HG03457 (cell line): Measurements from ENCODE around the gene OPHN1.
"Not testable (repeated sequence)": the region's sequence is repeated elsewhere in the genome, so short reads cannot be mapped to it uniquely, and the experiment has no call there.

ENCODE experiments used
- ATAC-seq: cut with Tn5 transposase; IDR thresholded peaks from one replicate; pipeline ENCODE4 v1.9.1; 2021; ENCODE audit warnings: moderate number of reproducible peaks; ENCODE audit not compliant: unreplicated experiment

Gene OPHN1

DNA sequence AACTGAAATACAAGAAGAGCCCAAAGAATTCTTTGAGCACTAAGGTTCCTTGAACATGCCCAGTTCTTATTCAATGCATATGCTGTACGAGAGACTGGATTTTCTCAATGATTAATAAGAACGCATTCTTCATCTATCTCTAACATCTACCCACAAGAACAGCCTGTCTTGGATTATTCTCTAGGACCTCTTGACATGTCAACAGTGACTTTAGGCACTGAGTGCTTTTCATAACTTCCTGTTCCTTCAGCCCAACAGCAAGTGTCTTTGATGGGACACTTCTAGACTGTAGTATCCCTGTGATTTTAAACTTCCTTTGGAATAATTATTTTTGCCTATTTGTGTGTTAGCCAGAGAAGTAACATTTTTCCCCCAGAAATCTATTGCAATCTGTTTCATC lies 69.3 kb downstream of the OPHN1 start:
- no peak for ATAC-seq

GRCh38 chrX:68358679-68359078 lies 74.6 kb downstream of the OPHN1 start:
- no peak for ATAC-seq

DNA sequence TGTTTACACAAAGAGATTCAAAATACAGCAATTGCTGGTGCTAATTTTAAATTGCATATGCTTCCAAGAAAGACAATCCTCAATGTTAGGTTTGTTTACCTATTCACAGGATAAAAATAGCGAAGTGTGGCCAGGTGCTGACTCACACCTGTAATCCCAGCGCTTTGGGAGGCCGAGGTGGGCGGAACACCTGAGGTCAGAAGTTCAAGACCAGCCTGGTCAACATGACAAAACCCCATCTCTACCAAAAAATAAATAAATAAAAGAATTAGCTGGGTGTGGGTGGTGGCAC lies 77.7 kb downstream of the OPHN1 start:
- no peak for ATAC-seq

DNA sequence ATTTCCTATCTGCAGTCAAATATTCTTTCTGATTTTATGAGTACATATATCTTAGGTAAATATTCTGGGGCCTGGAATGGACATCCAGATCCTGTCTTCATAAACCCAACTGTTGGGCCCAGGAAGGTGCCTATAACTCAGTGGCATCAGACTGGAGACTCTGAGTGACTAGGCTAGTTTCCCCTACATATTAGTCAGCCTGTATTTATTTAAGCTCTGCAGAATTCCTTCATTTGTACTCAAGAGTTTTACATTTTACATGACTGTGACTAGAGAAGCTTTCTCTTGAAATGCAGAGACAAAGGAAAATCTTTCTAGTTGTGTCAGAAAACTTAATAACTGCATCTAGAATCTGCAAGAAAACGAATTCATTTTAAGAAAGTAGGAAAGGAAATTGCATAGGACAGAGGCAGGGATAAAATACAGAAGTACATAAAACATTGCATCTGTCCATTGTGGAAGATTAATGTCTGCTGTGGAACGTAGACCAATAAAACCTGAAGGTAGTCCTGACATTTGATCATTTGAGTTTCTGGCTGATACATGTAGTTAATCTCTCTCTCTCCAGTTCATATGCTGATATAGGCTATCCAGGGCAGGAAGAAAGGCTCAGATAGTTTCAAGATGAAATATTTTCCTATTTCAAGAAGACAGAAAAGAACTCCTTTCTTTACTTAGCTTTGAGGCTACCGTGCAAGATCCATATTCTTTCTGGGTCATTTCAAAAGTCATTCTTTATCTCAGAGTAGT lies 78.2 kb downstream of the OPHN1 start:
- ATAC-seq, result no peak

- no peak for ATAC-seq
Observed at GRCh38 chrX:68345025-68345424, 88.3 kb downstream of the OPHN1 start.

- no peak for ATAC-seq
Observed at GRCh38 chrX:68343551-68343950, 89.7 kb downstream of the OPHN1 start.

- no peak for ATAC-seq
Observed at GRCh38 chrX:68332201-68332731, 101.0 kb downstream of the OPHN1 start.

- ATAC-seq, result not testable (repeated sequence)
Observed at GRCh38 chrX:68326841-68327240, 106.5 kb downstream of the OPHN1 start.

DNA sequence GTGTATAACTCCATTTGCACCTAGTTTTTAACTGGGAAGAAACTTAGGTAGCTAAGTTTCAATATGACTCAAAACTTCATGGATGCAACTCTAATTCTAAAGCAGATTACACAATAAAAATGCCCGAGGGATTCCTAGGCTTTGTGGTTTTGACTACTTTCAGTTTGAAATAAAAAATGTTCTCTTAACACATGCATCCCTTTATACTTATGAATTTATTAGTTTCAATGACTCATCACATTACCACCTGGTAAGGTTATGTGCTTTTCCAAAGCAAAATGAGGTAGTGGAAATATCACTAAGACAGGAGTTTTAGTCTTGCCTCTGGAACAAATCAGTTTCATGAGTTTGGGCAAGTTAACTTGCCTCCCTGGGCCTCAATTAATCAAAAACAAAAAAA lies 125.5 kb downstream of the OPHN1 start:
- no peak for ATAC-seq

GRCh38 chrX:68304602-68305001 lies 128.7 kb downstream of the OPHN1 start:
- no peak for ATAC-seq

DNA sequence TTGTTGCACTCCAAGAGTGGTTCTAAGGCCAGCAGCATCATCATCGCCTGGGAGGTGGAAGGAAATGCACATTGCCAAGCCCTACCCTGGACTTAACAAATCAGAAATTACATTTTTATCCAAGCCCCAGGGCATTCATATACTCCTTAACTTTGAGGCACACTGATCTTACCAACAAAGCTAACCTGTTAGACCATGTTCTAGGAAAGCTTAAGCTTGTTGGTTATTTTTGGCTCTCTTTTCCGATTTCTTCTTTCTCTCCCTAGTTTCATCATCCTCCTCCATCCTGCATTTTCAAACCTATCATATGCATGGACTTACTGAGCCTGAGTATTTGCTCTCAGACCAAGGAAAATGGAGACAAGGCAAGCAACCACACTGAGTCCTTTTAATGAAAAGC lies 133.4 kb downstream of the OPHN1 start:
- ATAC-seq, result no peak

- ATAC-seq, result no peak
Observed at GRCh38 chrX:68292471-68292870, 140.8 kb downstream of the OPHN1 start.

DNA sequence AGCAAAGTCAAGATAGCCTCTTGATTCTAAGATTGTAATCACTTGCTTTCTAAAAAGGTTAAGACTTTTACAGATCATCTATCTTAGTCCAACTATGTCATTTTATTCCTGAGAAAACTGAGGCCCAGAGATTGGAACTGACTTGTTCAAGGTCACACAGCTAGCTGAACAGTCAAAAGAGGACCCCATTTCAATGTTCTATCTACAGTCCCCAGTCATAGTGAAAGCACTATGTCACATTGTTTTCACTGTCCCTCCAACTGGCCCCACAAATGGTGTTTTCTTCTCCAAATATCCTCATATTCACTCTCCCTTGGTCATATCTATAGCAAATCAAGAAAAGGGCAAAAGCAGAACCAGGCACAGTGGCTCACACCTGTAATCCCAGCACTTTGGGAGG lies 145.2 kb downstream of the OPHN1 start:
- ATAC-seq, result no peak

GRCh38 chrX:68287419-68287818 lies 145.9 kb downstream of the OPHN1 start:
- no peak for ATAC-seq

DNA sequence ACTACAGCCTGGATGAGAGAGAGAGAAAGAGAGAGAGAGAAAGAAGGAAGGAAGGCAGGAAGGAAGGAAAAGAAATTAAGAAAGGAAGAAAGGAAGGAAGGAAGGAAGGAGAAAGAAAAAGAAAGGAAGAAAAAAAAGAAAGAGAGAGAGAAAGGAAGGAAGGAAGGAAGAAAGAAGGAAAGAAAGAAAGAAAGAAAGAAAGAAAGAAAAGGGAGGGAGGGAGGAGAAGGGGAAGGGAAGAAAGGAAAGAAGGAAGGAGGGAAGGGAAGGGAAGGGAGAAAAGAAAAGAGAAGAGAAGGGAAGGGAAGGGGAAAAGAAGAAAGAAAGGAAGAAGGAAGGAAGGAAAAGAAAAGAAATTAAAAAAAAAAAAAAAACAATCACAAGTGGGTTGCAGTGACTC lies 146.3 kb downstream of the OPHN1 start:
- no peak for ATAC-seq

DNA sequence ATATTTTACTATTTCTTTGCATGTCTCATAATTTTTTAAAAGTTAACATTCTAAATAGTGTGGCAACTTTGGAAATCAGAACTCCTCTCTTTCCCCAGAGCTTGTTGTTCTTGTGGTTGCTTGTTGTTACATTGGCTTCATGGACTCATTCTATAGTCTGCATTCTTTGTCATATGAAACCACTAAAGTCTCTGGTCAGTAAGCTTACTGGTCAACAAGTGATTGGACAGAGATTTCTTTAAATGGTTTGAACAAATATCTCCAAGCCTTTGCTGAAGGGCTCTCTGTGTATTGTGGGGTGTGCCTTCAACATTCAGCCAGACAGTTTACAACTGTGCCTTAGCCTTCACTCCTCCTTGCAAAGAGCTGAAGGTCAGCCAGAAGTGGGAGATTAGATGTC lies 147.2 kb downstream of the OPHN1 start:
- ATAC-seq, result no peak

DNA sequence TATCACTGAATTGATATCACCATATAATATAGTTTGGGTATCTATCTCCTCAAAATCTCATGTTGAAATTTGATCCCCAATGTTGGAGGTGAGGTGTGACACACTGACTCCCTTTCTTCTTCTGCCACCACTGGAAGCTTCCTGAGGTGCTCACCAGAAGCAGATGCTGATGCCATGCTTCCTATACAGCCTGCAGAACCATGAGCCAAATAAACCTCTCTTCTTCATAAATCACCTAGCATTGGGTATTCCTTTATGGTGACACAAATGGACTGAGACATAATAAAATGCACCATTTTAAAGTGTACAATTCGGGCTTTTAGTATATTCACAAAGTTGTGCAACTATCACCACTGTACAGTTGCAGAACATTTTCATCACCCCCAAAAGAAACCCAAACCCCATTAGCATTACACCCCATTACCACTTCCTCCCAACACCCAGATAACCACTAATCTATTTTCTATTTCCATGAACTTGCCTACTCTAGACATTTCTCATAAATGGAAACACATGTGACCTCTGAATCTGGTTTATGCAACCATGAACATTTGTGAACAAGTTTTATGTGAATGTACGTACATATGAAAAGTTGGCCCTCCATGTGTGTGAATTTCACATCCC lies 148.9 kb downstream of the OPHN1 start:
- no peak for ATAC-seq

- ATAC-seq, result no peak
Observed at GRCh38 chrX:68273887-68274286, 159.4 kb downstream of the OPHN1 start.

DNA sequence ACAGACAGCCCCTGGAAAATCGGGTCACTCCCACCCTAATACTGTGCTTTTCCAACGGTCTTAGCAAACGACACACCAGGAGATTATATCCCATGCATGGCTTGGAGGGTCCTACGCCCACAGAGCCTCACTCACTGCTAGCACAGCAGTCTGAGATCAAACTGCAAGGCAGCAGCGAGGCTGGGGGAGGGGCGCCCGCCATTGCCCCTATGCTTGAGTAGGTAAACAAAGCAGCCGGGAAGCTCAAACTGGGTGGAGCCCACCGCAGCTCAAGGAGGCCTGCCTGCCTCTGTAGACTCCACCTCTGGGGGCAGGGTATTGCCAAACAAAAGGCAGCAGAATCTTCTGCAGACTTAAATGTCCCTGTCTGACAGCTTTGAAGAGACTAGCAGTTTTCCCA lies 168.5 kb downstream of the OPHN1 start:
- not testable (repeated sequence) for ATAC-seq

DNA sequence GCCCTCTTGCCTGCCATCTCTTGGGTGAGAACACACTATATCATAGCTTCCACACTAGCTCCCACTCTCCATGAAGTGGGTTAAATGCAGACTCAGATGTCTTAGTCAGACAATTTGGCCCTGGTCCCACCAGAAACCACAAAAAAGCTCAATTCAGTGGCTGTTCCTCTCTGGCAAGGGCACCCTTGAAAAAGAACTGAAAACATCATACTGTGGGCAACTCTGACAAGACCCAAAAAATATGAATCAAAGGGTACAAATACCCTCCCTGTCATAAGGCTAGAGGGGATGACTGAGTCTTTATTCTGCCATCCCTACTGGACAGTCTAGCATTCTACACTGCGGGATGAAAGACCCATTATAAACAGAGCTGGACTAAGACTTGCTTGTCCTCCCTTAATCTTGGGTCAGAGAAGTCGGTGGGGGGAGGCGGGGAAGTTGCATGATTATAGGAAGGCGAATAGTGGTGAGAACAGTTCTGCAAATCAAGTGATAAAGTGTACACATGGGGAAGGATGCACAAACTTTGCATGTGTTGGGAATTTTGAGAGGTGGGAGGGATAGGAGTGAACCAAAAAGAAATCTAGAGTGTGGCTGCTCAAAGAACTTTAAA lies 172.1 kb downstream of the OPHN1 start:
- ATAC-seq, result no peak

DNA sequence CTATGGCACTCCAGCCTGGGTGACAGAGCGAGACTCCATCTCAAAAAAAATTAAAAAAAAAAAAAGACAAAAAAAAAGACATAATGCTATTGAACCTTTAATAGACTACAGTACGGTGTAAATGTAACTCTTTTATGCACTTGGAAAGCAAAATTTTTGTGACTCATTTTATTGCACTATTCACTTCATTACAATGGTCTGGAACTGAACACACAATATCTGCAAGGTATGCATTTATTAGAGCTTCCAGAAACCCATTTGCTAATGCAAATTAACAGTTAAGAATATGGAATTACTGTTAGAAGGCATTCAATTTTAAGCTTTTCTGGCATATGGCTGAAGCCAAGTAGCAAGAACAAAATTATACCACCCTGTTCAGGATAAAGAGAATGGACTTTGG lies 176.3 kb downstream of the OPHN1 start:
- ATAC-seq, result no peak
